ENCODE results near the gene MAPK13.

DNA sequence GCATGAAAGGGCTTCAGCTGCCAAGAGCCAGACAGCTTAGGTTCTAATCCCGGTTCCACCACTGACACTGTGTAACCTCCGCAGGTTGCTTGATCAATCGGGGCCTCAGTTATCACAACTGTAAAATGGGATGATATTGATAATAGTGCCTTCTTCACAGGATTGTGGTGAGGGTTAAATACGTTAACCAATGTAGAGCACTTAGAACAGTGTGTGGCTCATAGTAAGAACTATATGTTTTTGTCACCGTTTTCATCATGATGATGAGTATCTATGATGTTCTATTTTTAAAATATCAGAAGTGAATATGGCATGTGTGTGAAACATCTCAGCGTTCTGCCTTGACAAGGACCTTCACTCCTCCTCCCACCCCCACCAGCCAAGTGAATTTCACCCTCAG is 10.3 kb upstream of the MAPK13 start:
- TF ChIP-seq, protein P1, sequence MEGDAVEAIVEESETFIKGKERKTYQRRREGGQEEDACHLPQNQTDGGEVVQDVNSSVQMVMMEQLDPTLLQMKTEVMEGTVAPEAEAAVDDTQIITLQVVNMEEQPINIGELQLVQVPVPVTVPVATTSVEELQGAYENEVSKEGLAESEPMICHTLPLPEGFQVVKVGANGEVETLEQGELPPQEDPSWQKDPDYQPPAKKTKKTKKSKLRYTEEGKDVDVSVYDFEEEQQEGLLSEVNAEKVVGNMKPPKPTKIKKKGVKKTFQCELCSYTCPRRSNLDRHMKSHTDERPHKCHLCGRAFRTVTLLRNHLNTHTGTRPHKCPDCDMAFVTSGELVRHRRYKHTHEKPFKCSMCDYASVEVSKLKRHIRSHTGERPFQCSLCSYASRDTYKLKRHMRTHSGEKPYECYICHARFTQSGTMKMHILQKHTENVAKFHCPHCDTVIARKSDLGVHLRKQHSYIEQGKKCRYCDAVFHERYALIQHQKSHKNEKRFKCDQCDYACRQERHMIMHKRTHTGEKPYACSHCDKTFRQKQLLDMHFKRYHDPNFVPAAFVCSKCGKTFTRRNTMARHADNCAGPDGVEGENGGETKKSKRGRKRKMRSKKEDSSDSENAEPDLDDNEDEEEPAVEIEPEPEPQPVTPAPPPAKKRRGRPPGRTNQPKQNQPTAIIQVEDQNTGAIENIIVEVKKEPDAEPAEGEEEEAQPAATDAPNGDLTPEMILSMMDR (IDR thresholded peaks at IDR 0.05) = no peak
- TF ChIP-seq POLR2A (IDR thresholded peaks at IDR 0.05) = no peak
